Inflammatory macrophage (primary cell): Measurements from ENCODE around the gene KCNIP3.

Source experiments
- DNase-seq, 2 donors: peaks; one replicate each; pipeline ENCODE4 v3.0.0-alpha.2; 2020 to 2022

KCNIP3 gene

DNA sequence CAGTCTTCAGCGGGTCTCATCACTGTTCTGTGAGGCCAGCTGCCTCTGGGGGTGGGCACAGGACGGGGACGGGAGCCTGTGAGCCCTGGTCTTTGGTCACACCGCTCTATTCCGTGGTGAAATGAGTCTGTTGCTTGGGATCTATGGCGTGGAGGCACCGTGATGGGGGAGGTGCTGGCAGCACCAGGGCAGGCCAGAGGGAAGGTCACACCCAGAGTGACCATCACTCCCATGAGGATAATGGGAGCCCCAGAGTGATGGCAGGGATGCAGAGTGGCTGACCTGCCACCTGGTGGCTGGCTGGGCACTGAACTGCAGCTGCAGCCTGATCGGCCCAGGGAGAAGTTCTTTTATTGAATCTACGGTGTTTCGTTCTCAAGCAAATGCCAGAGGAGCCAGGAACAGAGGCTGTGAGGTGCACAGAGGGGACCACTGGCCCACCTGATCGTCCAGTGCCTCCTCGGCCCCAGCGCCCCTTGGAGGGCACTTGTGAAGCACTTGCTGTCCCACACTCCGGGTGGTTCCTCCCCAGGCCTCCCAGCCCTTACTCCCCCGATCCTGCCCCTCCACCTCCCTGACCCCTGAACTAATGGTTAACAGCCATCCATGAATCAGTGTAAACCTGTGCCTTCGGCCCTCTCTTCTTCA, 17.9 kb downstream of the KCNIP3 start:
- DNase-seq, result peak; percentile 44 to 62

- DNase-seq, result no peak
Observed at GRCh38 chr2:95315801-95316411, 18.8 kb downstream of the KCNIP3 start.

GRCh38 chr2:95316466-95317122, 19.4 kb downstream of the KCNIP3 start:
- DNase-seq, result peak; percentile 48 to 67

GRCh38 chr2:95317123-95317500, 20.0 kb downstream of the KCNIP3 start:
- DNase-seq, result no peak

- no peak for DNase-seq
Observed at GRCh38 chr2:95317665-95318425, 20.7 kb downstream of the KCNIP3 start.

GRCh38 chr2:95318431-95319220, 21.5 kb downstream of the KCNIP3 start:
- DNase-seq, result no peak

DNA sequence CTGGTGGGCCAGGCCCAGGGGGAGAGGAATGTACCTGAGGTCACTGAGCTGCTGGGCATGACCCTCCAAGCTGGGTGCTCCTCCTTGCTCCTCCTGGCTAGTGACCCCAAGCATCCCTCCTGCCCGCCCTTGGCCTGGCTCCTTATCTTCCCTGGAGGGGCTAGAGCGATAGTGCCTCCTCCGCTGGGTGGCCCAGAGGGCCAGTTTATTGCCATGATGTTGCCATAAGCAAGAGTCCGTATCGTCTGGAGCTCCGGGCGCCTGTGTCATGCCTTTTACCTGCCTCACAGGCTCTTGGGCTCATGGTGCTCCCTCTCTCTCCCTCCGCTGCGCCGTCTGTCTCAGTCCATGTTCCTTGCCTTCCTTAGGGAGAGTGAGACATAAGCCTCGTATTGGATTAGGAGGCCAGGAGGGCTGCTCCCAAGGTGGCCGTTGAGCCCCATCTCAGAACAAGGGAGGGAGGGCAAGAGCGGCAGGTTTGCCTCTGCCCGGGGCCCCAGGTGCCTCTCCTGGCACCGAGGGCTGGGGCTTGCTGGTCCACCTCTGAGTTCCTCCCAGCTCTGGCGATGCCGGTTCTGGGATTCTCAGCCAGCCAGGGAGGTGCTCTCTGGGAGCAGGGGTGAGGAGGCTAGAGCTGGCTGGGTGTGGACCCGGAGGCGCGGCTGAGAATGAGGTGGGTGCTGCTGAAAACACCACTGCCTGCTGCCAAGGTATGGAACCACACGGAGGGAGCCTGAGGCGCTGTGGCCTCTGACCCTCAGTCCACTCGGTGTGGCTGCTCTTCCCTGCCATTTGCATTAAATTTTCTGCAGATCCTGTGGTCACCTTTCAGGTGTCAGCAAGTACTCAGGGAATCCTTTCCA, 22.6 kb downstream of the KCNIP3 start:
- DNase-seq, result no peak

DNA sequence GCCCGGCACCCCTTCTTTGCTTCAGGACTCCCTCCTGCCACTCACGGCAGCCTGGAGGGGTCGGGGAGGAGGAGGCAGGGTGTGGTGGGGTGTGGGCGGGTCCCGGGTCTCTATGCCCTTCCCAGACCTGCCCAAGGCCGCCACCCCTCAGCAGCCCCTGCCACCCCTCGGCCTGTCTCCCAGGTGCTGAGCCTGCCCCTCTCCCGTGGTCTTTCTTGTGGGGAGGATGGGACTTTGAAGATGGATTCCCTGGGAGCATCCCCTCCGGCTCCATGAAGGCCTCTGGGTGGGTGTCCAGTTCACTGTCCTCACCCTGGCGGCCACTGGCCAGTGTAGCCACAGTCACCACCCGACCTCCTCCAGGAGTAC, 23.2 kb downstream of the KCNIP3 start:
- DNase-seq, result no peak

DNA sequence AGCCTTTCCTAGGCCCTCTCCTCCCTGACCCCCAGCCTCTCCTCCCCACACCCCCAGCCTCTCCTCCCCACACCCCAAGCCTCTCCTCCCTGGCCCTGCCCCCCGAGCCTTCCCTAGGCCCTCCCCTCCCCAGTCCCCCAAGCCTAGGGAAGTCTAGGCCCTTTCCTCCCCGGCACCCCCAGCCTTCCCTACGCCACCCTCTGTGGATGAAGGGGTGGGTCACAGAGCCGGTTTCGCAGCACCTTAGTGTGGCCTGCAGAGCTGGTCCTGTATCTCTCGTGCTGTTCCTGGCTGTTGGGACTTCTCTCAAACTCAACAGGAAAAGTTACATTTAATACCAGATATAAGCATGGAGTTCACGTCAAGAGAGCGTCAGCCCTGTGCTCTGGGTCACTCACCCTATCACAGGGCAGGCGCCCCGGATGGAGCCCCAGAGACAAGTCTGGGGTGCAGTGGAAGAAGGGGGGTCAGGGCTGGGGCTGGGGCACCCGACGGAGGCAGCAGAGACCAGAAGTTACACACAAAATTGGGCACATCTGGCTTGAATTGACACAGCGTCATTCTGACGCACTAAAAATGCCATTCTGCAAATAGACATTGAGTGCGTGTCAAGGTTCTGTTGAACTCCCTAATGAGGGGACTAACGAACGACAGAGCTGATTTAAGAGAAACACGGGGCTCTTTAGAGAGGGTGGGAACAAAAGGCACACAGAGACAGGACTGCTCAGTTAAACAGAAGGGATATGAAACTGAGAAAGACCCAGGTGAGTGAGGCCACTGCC, 24.0 kb downstream of the KCNIP3 start:
- no peak for DNase-seq

GRCh38 chr2:95323347-95324155, 26.4 kb downstream of the KCNIP3 start:
- no peak for DNase-seq

DNA sequence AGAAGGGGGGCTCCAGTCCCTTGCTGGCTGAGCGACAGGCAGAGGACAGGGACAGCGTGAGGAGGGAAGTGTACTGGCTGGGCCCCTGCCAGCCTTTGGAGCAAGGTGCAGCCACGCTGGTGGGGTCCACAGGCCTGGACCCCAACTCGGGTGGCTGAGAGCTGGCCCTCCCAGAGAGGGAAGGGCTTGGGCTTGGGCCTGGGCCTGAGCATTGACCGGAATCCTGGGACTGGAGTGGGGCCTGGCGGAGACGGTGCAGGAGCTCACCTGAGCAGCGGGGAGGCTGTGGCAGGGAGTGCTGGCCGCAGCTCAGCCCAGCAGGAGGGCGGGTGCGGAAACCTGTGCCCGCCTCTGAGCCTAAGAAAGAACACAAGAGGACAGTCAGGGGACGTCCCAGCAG, 27.9 kb downstream of the KCNIP3 start:
- no peak for DNase-seq

DNA sequence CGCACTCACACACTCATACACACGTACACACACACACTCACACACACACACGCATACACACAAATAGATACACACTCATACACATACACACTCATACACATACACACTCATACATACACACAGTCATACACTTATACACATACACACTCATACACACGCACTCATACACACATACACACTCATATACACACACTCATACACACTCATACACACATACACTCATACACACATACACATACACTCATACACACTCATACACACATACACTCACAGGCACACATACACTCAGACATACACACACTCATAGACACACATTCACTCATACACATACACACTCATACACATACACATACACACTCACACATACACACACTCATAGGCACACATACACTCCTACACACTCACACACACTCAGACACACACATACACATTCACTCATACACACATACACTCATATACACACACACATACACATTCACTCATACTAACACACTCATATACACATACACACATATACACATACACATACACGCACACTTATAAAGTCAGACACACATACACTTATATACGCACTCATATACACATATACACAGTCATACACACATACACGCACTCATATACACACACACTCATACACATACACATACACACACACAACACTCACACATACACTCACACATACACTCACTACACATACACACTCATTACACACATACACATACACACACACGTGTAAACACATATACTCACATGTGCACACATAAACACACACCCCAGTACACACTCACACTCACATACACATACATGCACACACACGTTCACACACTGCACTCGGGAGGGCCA, 28.7 kb downstream of the KCNIP3 start:
- no peak for DNase-seq

DNA sequence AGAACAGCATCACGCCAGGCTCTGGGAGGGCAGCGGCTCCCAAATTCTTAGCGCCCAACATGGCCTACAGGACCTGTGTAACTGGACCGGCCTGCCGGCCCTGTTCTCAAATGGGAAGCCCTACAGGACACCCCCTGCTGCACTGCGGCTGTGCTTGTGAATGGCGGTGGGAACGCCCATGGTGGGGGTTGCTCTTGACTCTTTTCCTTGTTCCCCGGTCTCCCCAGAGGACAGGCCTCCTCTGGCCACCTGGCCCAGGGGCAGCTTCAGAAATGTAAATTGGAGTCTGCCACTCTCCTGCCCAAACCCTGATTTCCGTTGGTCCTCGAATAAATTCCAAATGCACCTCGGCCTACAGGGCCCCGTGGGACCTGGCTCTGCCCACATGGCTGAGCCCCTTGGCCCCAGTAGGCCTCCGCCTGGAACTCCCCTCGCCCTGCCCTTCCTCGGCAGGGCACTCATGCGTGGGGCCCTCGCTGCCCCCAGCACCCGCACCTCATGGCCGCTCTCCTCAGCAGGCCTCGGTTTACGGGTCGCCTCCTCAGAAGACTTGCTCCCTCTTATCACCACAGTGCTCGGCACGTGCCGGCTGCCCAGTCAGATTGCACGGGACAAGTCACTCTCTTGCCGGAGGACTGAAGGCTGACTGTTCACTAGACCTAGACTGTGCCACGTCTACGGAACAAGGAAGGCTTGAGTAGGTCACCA, 29.4 kb downstream of the KCNIP3 start:
- DNase-seq, result no peak

DNA sequence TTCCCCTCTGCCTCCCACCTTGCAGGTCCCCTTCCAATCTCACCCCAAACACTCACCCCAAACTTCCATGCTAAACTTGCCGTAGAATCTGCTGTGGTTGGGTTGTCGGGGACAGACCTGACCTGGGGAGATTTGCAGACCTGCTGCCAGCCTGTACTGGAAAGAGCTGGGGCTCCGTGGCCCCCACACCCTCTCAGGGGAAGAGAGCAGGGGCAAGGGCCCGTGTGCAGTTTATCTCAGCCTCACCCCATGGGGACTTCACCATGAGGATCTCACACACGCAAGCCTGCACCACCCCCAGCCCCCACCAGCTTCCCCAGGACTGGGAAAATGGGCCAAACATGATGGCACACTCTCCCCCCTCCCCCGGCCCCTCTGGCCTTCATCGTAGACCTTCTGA, 30.7 kb downstream of the KCNIP3 start:
- no peak for DNase-seq

- DNase-seq, result no peak
Observed at GRCh38 chr2:95328358-95329125, 31.4 kb downstream of the KCNIP3 start.

DNA sequence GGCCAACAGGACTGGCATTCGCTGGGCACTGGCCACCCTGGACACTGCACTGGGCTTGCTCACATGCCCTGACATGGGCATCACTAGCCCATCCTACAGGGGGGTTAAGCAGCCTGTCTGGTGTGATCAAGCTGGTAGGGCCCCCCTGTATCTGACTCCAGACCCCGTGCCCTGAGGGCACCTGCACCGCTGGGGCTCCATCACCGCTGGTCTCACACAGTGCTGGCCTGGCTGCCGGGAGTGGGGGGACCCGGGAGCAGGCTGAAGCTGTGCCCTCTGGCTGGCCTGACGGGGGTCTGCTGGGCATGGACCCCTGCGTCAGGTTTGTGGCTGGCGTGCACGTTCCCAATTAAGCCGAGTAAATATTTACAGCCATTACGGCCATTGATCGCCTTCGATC, 32.3 kb downstream of the KCNIP3 start:
- no peak for DNase-seq
